RKO (cell line): Measurements from ENCODE around the gene HIC1.

ENCODE experiments used
- DNase-seq: peaks from one replicate; pipeline ENCODE4 v3.0.0-alpha.2; 2016; ENCODE audit warnings: low spot score

The HIC1 gene

DNA sequence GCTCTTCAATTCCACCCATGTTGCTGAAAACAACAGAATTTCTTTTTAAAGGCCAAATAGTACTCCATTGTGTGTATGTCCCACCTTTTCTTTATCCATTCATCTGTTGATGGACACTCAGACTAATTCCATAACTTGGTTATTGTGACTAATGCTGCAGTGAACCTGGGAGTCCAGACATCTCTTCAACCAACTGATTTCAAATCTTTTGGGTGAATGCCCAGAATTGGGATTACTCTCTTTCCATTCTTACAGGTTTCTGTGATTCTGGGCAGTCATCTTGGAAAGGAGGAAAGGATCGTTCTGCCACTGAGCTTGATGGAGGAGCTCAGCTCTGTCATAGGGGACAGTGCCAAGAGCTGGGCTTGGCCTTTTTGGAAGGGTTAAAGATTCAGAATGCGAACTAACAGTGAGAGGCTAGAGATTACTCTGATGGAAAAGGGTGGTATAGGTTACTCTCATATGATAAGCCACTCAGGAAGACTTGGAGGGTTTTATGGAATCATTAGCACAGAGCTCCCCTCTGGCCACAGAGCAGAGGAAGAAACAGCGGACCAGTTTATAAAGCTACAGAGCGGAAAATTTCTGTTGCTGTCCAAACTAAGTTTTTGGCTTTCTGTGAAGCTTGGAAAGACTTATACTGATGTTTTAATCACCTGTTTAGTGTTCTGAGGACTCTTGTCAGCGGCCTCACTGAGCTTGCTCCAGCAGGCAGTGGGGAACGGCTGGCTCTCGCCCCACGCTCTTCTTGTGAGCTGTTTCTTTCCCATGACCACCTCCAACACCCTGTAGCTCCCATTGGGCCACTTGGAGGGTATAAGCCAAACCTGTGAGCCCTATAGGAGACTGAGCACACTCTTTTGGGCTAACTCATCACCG is 48.3 kb downstream of the HIC1 start:
- DNase-seq: no peak

DNA sequence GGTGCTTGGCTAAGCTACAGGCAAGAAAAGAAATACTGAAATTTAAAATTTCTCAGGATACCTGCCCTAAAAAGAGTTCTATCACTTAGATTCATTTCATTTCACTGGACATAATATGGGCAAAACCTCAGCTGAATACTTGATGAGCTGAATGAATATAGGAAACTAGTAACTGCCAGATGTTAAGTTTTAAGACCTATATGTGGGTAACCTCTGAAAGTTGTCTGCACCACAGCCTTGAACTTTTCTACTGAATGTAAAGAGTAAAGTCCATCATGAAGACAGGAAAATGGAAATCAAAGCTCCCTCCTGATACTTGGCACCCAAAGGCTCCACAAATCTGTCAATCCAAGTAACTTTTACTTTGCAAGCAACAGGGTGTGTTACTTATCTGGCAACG is 50.8 kb downstream of the HIC1 start:
- DNase-seq: no peak

DNA sequence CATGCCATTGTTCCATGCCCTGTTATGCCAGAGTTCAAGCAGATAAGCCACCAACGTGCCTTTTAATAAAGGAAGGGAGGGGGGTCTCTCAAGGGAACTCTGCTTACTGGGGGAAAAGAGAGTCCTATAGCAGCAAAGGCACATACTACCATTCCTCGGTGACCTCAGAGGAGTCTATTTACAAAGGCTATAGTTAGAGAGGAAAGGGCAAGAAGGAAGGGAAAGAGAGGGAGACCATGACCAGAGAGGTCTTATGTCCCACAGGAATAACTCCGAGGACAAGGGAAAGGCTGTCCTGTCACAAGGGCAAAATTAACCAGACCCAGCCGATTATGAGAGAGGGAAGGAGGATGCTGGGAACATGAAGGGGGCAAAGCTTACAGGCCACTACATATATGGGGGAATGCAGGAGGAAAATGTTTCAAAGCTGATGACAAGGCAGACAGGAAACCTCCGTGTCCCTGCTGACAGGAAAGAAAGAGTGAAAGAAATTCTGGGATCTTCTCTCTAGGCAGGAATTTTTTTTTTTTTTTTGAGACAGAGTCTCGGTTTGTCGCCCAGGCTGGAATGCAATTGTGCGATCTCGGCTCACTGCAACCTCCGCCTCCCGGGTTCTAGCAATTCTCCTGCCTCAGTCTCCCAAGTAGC is 51.5 kb downstream of the HIC1 start:
- no peak for DNase-seq

DNA sequence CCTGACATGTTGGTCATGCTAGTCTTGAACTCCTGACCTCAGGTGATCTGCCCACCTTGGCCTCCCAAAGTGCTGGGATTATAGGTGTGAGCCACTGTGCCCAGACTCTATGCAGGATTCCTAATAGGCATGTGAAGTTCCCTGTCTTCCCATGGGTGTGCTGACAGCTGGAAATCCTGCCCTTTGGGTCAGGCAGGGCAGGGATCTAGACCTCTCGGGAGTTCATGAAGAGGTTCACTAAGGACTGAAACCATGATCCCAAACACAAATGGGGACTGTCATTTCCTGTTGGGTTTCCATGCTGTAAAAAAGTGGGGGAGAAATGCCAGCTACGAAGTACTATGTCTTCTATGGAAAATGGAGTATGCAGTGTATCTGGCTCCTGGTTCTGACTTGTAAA is 52.1 kb downstream of the HIC1 start:
- no peak for DNase-seq

DNA sequence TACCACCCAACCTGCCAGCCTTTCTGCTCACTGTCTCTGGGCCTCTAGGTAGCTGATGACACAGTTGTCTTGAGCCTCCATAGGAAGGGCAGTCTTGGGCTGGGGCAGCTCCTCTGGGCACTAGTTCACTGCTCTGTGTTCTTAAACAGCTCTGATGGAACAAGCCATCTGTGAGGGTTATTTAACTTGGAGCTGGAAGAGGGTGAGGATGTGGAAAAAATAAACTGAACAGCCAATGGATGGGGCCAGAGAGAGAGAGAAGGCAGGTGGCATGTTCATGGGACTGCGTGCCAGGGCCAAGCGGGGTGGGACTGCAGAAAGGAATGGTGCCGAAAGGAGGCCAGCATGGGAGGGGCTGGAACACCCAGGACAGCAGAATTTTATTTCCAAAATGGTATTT is 52.6 kb downstream of the HIC1 start:
- DNase-seq: no peak

DNA sequence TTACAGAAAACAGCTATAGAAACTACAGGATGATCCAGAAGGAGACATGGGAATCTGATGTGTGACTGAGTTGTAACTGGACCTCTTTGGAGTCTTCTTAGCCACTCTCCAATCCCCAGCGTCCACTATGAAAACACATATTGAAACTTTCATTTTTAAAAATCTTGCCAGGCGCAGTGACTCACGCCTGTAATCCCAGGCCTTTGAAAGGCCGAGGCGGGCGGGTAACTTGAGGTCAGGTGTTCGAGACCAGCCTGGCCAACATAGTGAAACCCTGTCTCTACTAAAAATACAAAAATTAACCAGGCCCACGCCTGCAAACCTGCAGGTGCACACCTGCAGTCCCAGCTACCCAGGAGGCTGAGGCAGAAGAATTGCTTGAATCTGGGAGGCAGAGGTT is 53.3 kb downstream of the HIC1 start:
- DNase-seq: no peak

DNA sequence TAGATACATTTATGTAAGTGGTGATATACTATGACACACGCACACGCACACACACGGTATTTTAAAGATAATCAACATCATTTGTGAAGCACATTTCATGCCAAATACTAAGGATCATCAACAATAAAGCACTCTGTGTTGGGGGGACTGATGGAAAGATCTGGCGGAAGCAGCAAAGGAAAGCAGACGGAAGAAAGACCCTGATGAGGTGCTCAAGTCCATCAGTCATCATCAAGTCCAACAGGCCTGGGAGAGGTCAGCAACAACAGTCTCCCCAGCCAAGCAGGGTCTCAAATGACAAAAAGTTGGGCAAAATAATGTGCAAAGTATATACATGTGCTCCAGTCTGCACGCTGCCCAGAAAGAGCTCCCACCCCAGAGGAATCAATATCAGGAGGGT is 55.5 kb downstream of the HIC1 start:
- no peak for DNase-seq

DNA sequence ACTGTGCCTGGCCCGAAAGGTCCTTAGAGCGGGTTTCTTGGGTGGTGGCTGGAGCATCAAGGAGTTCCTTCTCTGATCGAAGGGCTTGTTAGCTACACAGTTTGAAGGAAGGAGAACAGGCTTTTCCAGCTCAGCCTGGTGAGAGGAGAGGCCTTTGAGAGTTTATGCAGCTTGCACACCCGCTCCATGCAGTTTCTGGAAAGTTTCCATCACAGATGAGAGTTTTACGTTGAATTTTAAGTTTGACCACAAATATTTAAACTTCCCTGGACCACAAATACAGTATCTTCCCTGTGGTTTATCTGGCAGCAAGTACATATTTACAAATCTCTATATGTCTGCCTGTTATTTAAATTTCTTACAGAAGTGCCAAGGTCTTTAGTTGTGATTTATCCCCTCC is 56.8 kb downstream of the HIC1 start:
- no peak for DNase-seq
